Gastroesophageal sphincter (tissue), 3 donors: ENCODE results near the gene SLC12A8.

Experiments used
- CTCF ChIP-seq, 4 experiments: fragments of 200-600 bp in 2 of 4; fragments of 450-650 bp in 2 of 4; sonication (generic) in 1 of 4; IDR thresholded peaks; one replicate each; pipeline ENCODE4 v1.5.1; 2017 to 2019; ENCODE audit warnings: antibody characterized with exemption in 4 of 4, mild to moderate bottlenecking in 2 of 4, moderate library complexity in 2 of 4
- EP300 ChIP-seq: sonication (generic); formaldehyde crosslinking; IDR thresholded peaks from one replicate; pipeline ENCODE4 v1.6.1; 2017; ENCODE audit warnings: antibody characterized with exemption, mild to moderate bottlenecking
- POLR2A ChIP-seq, 2 donors: fragments of 450-650 bp; IDR thresholded peaks; one replicate each; pipeline ENCODE4 v1.6.1; 2017; ENCODE audit warnings: antibody characterized with exemption in 2 of 2, mild to moderate bottlenecking in 2 of 2, moderate library complexity in 1 of 2
- POLR2AphosphoS5 ChIP-seq: sonication (generic); formaldehyde crosslinking; IDR thresholded peaks from one replicate; pipeline ENCODE4 v1.6.1; 2017; ENCODE audit warnings: antibody characterized with exemption

- TF ChIP-seq POLR2A (IDR thresholded peaks at IDR 0.05) (no peak), CTCF (IDR thresholded peaks at IDR 0.05) (no peak), EP300 (no peak), POLR2AphosphoS5 (no peak)
Observed at GRCh38 chr3:125137358-125138033, 75.1 kb downstream of the SLC12A8 start.
